ENCODE data around the gene KLHL3.

DNA sequence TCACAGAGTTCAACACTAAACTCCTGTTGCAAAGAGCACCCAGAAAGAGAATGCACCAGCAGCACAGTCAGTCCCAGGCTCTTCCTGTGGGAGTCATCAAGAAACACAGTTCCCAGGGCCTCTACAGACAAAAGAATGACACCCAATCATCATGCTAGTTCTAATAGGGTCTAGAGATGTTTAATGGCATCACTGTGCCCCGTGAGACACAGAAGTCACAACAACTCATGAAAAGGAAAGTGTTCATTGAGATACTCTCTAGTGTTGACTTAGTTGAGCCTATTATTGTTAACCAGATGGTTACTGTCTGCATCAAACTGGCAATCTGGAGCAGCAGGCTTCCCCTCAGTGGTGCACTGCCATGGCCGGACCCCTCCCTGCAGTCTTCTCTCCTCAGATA is 1.6 kb downstream of the KLHL3 start:
- TF ChIP-seq, protein P1, sequence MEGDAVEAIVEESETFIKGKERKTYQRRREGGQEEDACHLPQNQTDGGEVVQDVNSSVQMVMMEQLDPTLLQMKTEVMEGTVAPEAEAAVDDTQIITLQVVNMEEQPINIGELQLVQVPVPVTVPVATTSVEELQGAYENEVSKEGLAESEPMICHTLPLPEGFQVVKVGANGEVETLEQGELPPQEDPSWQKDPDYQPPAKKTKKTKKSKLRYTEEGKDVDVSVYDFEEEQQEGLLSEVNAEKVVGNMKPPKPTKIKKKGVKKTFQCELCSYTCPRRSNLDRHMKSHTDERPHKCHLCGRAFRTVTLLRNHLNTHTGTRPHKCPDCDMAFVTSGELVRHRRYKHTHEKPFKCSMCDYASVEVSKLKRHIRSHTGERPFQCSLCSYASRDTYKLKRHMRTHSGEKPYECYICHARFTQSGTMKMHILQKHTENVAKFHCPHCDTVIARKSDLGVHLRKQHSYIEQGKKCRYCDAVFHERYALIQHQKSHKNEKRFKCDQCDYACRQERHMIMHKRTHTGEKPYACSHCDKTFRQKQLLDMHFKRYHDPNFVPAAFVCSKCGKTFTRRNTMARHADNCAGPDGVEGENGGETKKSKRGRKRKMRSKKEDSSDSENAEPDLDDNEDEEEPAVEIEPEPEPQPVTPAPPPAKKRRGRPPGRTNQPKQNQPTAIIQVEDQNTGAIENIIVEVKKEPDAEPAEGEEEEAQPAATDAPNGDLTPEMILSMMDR (IDR thresholded peaks at IDR 0.05; ENCODE audit: insufficient read depth, low read depth, low read length), result no peak
- no peak for TF ChIP-seq EZH2 (IDR thresholded peaks at IDR 0.05; ENCODE audit: insufficient read depth, low read length)

Measured in astrocyte (in vitro differentiated cells and primary cell).